Measurements from ENCODE around the gene IRGQ.

IRGQ gene

GRCh38 chr19:43575156-43575950, 20.6 kb downstream of the IRGQ start, which contains the start of the genes PINLYP and XRCC1 (continued):
- TF ChIP-seq SP2 (tag by site-specific recombination; IDR thresholded peaks at IDR 0.05) (peak; percentile 91), ZNF626 (tag by site-specific recombination; IDR thresholded peaks at IDR 0.05) (no peak), KLF17 (tag by site-specific recombination; IDR thresholded peaks at IDR 0.05) (peak; percentile 70; the same call in 1 of the 2 replicates), ZNF624 (tag by site-specific recombination; IDR thresholded peaks at IDR 0.05) (no peak), KLF10 (tag by site-specific recombination; IDR thresholded peaks at IDR 0.05) (peak; percentile 98), SP3 (tag by site-specific recombination; IDR thresholded peaks at IDR 0.05) (peak; percentile 69), ZSCAN30 (tag by site-specific recombination; IDR thresholded peaks at IDR 0.05) (peak; percentile 38; the same call in 1 of the 2 replicates), ZNF157 (tag by site-specific recombination; IDR thresholded peaks at IDR 0.05) (no peak), ZNF366 (tag by site-specific recombination; conservative IDR thresholded peaks at IDR 0.05) (peak; percentile 75), OSR2 (tag by site-specific recombination; IDR thresholded peaks at IDR 0.05) (no peak), ZNF530 (tag by site-specific recombination; IDR thresholded peaks at IDR 0.05; ENCODE audit: low read depth) (no peak), ZNF335 (tag by site-specific recombination; conservative IDR thresholded peaks at IDR 0.05) (peak; percentile 95), WT1 (tag by site-specific recombination; IDR thresholded peaks at IDR 0.05) (0 out of 2 replicates have a peak, but pooled peaks have one; percentile 21), ZNF521 (tag by site-specific recombination; IDR thresholded peaks at IDR 0.05) (no peak), IKZF3 (tag by site-specific recombination; IDR thresholded peaks at IDR 0.05) (peak; percentile 62), GFI1B (tag by site-specific recombination; IDR thresholded peaks at IDR 0.05) (no peak), HOXA7 (CRISPR knock-in tag; IDR thresholded peaks at IDR 0.05; ENCODE audit: borderline replicate concordance) (no peak), ZSCAN16 (tag by site-specific recombination; IDR thresholded peaks at IDR 0.05) (no peak), AEBP2 (tag by site-specific recombination; IDR thresholded peaks at IDR 0.05; ENCODE audit: borderline replicate concordance) (no peak), ZNF16 (tag by site-specific recombination; IDR thresholded peaks at IDR 0.05; ENCODE audit: low read depth) (no peak), EGR2 (tag by site-specific recombination; IDR thresholded peaks at IDR 0.05; ENCODE audit: low read depth) (peak; percentile 75; the same call in 1 of the 2 replicates), ZNF146 (tag by site-specific recombination; IDR thresholded peaks at IDR 0.05) (no peak), KLF8 (tag by site-specific recombination; IDR thresholded peaks at IDR 0.05) (peak; percentile 24; the same call in 1 of the 2 replicates), ZNF341 (tag by site-specific recombination; IDR thresholded peaks at IDR 0.05; ENCODE audit: low read depth) (peak; percentile 100), ZNF211 (tag by site-specific recombination; IDR thresholded peaks at IDR 0.05; ENCODE audit: low read depth) (no peak), ZXDB (tag by site-specific recombination; IDR thresholded peaks at IDR 0.05) (peak; percentile 71), ZNF701 (tag by site-specific recombination; IDR thresholded peaks at IDR 0.05) (peak; percentile 92), ZNF391 (tag by site-specific recombination; IDR thresholded peaks at IDR 0.05; ENCODE audit: borderline replicate concordance, low read depth) (peak; percentile 58; the same call in 1 of the 2 replicates)
- TF ChIP-seq, protein P1, sequence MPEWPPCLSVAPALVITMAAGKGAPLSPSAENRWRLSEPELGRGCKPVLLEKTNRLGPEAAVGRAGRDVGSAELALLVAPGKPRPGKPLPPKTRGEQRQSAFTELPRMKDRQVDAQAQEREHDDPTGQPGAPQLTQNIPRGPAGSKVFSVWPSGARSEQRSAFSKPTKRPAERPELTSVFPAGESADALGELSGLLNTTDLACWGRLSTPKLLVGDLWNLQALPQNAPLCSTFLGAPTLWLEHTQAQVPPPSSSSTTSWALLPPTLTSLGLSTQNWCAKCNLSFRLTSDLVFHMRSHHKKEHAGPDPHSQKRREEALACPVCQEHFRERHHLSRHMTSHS (tag by site-specific recombination; IDR thresholded peaks at IDR 0.05), result no peak
- TF ChIP-seq, protein P2, sequence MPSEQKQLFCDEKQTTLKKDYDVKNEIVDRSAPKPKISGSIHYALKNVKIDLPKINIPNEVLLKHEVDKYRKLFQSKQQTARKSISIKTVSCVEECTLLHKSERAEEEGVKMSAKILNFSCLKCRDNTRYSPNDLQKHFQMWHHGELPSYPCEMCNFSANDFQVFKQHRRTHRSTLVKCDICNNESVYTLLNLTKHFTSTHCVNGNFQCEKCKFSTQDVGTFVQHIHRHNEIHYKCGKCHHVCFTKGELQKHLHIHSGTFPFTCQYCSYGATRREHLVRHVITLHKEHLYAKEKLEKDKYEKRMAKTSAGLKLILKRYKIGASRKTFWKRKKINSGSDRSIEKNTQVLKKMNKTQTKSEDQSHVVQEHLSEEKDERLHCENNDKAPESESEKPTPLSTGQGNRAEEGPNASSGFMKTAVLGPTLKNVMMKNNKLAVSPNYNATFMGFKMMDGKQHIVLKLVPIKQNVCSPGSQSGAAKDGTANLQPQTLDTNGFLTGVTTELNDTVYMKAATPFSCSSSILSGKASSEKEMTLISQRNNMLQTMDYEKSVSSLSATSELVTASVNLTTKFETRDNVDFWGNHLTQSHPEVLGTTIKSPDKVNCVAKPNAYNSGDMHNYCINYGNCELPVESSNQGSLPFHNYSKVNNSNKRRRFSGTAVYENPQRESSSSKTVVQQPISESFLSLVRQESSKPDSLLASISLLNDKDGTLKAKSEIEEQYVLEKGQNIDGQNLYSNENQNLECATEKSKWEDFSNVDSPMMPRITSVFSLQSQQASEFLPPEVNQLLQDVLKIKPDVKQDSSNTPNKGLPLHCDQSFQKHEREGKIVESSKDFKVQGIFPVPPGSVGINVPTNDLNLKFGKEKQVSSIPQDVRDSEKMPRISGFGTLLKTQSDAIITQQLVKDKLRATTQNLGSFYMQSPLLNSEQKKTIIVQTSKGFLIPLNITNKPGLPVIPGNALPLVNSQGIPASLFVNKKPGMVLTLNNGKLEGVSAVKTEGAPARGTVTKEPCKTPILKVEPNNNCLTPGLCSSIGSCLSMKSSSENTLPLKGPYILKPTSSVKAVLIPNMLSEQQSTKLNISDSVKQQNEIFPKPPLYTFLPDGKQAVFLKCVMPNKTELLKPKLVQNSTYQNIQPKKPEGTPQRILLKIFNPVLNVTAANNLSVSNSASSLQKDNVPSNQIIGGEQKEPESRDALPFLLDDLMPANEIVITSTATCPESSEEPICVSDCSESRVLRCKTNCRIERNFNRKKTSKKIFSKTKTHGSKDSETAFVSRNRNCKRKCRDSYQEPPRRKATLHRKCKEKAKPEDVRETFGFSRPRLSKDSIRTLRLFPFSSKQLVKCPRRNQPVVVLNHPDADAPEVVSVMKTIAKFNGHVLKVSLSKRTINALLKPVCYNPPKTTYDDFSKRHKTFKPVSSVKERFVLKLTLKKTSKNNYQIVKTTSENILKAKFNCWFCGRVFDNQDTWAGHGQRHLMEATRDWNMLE (tag by site-specific recombination; conservative IDR thresholded peaks at IDR 0.05; ENCODE audit: low read depth), result peak; percentile 41; the same call in 1 of the 2 replicates
